GM12864 (cell line): Measurements from ENCODE around the gene MCUB.

ENCODE experiments used
- DNase-seq: peaks from one replicate; pipeline ENCODE4 v3.0.0-alpha.2; 2011; ENCODE audit warnings: low read depth
- H3K4me3 ChIP-seq: 2 replicates; pipeline ENCODE4 v1.5.1; 2011; ENCODE audit warnings: mild to moderate bottlenecking, low read depth, low read length, control low read depth
- TF ChIP-seq, protein P1 (sequence below): IDR thresholded peaks from 2 replicates; pipeline ENCODE4 v1.5.1; 2011; ENCODE audit warnings: low read depth, mild to moderate bottlenecking, moderate library complexity, low read length, control low read depth, inconsistent platforms; ENCODE audit errors: missing control alignments

Gene MCUB

DNA sequence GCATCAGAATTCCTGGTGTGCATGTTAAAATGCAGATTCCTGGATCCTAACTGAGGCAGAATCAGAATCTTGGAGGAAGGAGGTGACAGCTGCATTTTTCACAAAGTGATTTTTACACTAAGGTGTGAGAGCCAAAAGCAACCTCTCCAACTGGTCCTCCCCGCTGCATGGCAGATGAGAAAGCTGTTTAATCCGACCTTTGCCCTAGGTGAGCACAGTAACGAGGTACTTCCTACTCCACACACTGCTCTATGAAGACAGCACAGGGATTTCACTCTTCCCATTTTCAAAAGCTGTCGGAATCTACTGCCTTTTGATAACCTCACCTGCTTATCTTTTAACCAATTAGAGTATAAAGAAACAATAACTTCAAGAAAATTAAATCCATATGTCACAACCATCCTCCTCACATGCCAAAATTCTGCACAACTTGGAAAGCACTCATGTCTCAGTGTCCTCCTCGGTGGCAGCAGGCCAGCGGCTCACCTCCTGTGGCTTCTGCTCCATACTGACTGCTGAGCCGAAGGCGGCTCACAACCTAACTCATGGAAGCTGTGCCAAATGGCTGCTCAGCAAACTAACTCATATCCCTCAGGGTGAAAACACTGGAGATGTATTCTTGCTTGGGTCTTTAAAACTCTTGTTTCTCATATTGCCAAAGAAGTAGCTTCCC lies 139.6 kb downstream of the MCUB start:
- H3K4me3 ChIP-seq, result no peak overlapping the region
- TF ChIP-seq, protein P1, sequence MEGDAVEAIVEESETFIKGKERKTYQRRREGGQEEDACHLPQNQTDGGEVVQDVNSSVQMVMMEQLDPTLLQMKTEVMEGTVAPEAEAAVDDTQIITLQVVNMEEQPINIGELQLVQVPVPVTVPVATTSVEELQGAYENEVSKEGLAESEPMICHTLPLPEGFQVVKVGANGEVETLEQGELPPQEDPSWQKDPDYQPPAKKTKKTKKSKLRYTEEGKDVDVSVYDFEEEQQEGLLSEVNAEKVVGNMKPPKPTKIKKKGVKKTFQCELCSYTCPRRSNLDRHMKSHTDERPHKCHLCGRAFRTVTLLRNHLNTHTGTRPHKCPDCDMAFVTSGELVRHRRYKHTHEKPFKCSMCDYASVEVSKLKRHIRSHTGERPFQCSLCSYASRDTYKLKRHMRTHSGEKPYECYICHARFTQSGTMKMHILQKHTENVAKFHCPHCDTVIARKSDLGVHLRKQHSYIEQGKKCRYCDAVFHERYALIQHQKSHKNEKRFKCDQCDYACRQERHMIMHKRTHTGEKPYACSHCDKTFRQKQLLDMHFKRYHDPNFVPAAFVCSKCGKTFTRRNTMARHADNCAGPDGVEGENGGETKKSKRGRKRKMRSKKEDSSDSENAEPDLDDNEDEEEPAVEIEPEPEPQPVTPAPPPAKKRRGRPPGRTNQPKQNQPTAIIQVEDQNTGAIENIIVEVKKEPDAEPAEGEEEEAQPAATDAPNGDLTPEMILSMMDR, result no peak
- DNase-seq, result no peak

DNA sequence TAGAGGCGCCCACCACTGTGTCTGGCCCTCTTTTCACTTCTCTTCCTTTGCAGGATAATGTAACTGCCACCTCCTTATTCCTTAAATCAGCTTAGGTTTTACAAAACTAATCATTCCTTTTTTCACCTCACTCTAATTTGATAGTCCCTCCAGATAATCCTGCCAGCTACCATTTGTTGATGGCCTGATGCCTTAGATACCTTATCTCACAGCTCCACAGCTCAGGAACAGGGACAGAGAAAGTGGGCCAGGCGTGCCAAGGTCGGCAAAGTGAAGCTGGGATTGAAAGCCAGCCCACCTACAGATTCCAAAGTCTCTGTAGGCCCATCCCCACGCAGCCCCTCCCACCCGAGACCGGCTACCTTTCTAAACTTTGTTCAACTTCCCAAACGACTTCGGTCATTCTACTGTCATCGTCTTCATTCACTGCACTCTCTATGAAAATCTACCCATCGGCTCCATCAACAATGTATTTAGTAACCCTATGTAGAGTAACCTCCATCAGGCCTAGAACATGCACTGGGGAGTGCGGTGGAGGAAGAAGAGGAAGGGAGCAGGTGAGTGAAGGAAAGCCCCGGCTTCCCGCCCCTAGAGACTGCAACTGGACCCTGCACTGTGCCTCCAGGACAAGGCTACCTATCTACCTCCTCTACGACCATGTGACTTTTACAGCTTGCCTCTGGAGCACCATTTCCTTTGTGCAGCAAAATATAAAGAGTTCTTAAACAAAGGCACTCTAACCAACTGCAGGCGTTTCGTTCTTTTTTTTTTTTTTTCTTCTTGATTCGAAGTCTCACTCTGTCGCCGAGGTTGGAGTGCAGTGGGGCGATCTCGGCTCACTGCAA lies 141.7 kb downstream of the MCUB start:
- TF ChIP-seq, protein P1, result no peak
- peak overlapping the region; percentile 87 for H3K4me3 ChIP-seq
- DNase-seq, result no peak

- H3K4me3 ChIP-seq, result peak within 1 kb of the TSS; percentile 87
- DNase-seq, result peak; percentile 60
- TF ChIP-seq, protein P1, result peak; percentile 77
These were observed 143.1 kb downstream of the MCUB start, which contains the start of gene CASP6 for GRCh38 chr4:109702950-109703663. CASP6 (minus strand) TSS chr4:109703445; CDS start chr4:109703395, 50 bp downstream.

- TF ChIP-seq, protein P1, result no peak
- DNase-seq, result no peak
- H3K4me3 ChIP-seq, result peak overlapping the region; percentile 87
These were observed 143.8 kb downstream of the MCUB start for GRCh38 chr4:109703664-109704361.

GRCh38 chr4:109708435-109708834 lies 148.4 kb downstream of the MCUB start:
- no peak for DNase-seq
- TF ChIP-seq, protein P1, result no peak
- H3K4me3 ChIP-seq, result no peak overlapping the region

DNA sequence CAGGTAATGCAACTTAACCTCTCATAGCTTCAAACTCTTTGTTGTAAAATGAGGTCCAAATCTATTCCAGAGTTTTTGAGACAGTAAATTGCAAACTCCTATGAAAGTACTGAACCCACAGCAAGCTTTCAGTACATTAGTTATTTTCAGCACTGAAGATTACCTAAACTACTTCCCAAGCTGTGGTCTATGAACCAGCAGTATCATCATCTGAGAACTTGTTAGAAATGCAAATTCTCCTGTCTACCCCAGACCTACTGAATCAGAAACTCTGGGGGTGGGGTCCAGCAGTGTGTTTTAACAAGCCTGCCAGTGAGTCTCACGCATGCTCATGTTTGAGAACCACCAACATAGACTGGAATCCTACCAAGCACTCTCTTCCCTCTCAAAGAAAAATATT lies 148.9 kb downstream of the MCUB start:
- no peak overlapping the region for H3K4me3 ChIP-seq
- no peak for DNase-seq
- TF ChIP-seq, protein P1, result no peak
